IMR-90 (cell line): ENCODE data around the gene HOMER3. TPM values are rescaled to one million over a fixed set of nuclear protein-coding genes. Genes with fewer than 3 reads are reported as not detected.
A peak's percentile ranks its signal among the peaks of the same experiment; 100 is the strongest.

Source experiments
- ATAC-seq: fragments of 200-7000 bp; cut with Tn5 transposase; 2 replicates; pipeline ENCODE4 v1.9.1; 2020; ENCODE audit warnings: low read depth, mild to moderate bottlenecking, moderate library complexity
- BruUV-seq: library from RNA; stranded (reverse); fragments of 400-500 nt; replicated peaks from 2 replicates; lab custom pipeline; 2021; lab: Mats Ljungman, UMichigan
- CTCF ChIA-PET: fragments of 300-600 bp; formaldehyde crosslinking; extraction: SDS; loops from one replicate; lab custom pipeline; 2021; ENCODE audit warnings: antibody characterized with exemption; lab: Yijun Ruan, JAX
- POLR2A ChIA-PET: fragments of 300-600 bp; sonication (Branson Sonifier 250); formaldehyde crosslinking; loops from one replicate; lab custom pipeline; 2022; ENCODE audit warnings: antibody characterized with exemption; ENCODE audit not compliant: unreplicated experiment; lab: Charles Lee
- DNase-seq: peaks from one replicate; pipeline ENCODE4 v3.0.0; 2013
- H2AFZ ChIP-seq: replicated peaks from 2 replicates; pipeline ENCODE3; 2013; ENCODE audit warnings: low read length, mild to moderate bottlenecking; ENCODE audit not compliant: poor library complexity
- H2AK5ac ChIP-seq: 2 replicates; pipeline ENCODE4 v1.6.1; 2013; ENCODE audit warnings: low read depth, low read length, inconsistent platforms
- H2AK9ac ChIP-seq: replicated peaks from 2 replicates; pipeline ENCODE3; 2013; ENCODE audit warnings: mild to moderate bottlenecking, low read depth, low read length, moderate library complexity; ENCODE audit not compliant: poor library complexity
- H2BK120ac ChIP-seq: 2 replicates; pipeline ENCODE4 v1.6.1; 2013; ENCODE audit warnings: low read depth, low read length, inconsistent platforms
- H2BK15ac ChIP-seq: 3 replicates; pipeline ENCODE4 v1.6.1; 2013; ENCODE audit warnings: low read depth, low read length, inconsistent platforms
- H2BK20ac ChIP-seq: 2 replicates; pipeline ENCODE4 v1.6.1; 2013; ENCODE audit warnings: low read depth, mild to moderate bottlenecking, inconsistent platforms, low read length, moderate library complexity
- H2BK5ac ChIP-seq: 2 replicates; pipeline ENCODE4 v1.6.1; 2013; ENCODE audit warnings: mild to moderate bottlenecking, low read depth, low read length, inconsistent platforms; ENCODE audit not compliant: poor library complexity, severe bottlenecking
- H3K14ac ChIP-seq: replicated peaks from 2 replicates; pipeline ENCODE4 v1.6.1; 2013; ENCODE audit warnings: low read depth, low read length, inconsistent platforms
- H3K18ac ChIP-seq: 2 replicates; pipeline ENCODE4 v1.6.1; 2013; ENCODE audit warnings: low read depth, low read length, control low read depth
- H3K23ac ChIP-seq: 2 replicates; pipeline ENCODE4 v1.6.1; 2013; ENCODE audit warnings: low read depth, low read length, inconsistent platforms
- H3K27ac ChIP-seq: 2 replicates; pipeline ENCODE4 v1.5.1; 2013; ENCODE audit warnings: mild to moderate bottlenecking, control low read depth, low read length; ENCODE audit not compliant: insufficient read depth
- H3K27me3 ChIP-seq: 2 replicates; pipeline ENCODE4 v1.6.1; 2013; ENCODE audit warnings: low read length; ENCODE audit not compliant: control insufficient read depth, insufficient read depth
- H3K36me3 ChIP-seq: 2 replicates; pipeline ENCODE4 v1.6.1; 2013; ENCODE audit warnings: low read length, mixed read lengths; ENCODE audit not compliant: control insufficient read depth, insufficient read depth
- H3K4ac ChIP-seq: 2 replicates; pipeline ENCODE4 v1.6.1; 2013; ENCODE audit warnings: low read depth, low read length, inconsistent platforms
- H3K4me1 ChIP-seq: 2 replicates; pipeline ENCODE4 v1.6.1; 2013; ENCODE audit warnings: low read length, mixed read lengths; ENCODE audit not compliant: control insufficient read depth, insufficient read depth
- H3K4me2 ChIP-seq: 2 replicates; pipeline ENCODE4 v1.6.1; 2013; ENCODE audit warnings: low read depth, mild to moderate bottlenecking, control low read depth, low read length, moderate library complexity
- H3K4me3 ChIP-seq: 2 replicates; pipeline ENCODE4 v1.5.1; 2013; ENCODE audit warnings: low read depth, mild to moderate bottlenecking, control low read depth, low read length, moderate library complexity; ENCODE audit not compliant: insufficient read depth
- H3K56ac ChIP-seq: 2 replicates; pipeline ENCODE4 v1.6.1; 2013; ENCODE audit warnings: low read length, inconsistent platforms; ENCODE audit not compliant: insufficient read depth; ENCODE audit errors: extremely low read depth
- H3K79me1 ChIP-seq, 2 experiments: 2 replicates each; pipeline ENCODE4 v1.6.1; 2013; ENCODE audit warnings: low read length in 2 of 2, inconsistent platforms in 1 of 2, low read depth in 1 of 2
- H3K9ac ChIP-seq: 2 replicates; pipeline ENCODE4 v1.6.1; 2013; ENCODE audit warnings: low read depth, low read length, control low read depth
- H3K9me1 ChIP-seq: 2 replicates; pipeline ENCODE4 v1.6.1; 2013; ENCODE audit warnings: low read length, inconsistent platforms; ENCODE audit not compliant: insufficient read depth
- H3K9me3 ChIP-seq: 2 replicates; pipeline ENCODE4 v1.6.1; 2013; ENCODE audit warnings: low read length; ENCODE audit not compliant: control insufficient read depth, insufficient read depth
- H4K20me1 ChIP-seq: 2 replicates; pipeline ENCODE4 v1.6.1; 2013; ENCODE audit warnings: low read length, inconsistent platforms; ENCODE audit not compliant: insufficient read depth
- H4K5ac ChIP-seq: 2 replicates; pipeline ENCODE4 v1.6.1; 2013; ENCODE audit warnings: mild to moderate bottlenecking, low read depth, low read length, control low read depth
- H4K8ac ChIP-seq, 2 experiments: 2 replicates each; pipeline ENCODE4 v1.6.1; 2013; ENCODE audit warnings: low read depth in 2 of 2, low read length in 2 of 2, control low read depth in 1 of 2, inconsistent platforms in 1 of 2
- H4K91ac ChIP-seq: 2 replicates; pipeline ENCODE4 v1.6.1; 2013; ENCODE audit warnings: low read depth, low read length, inconsistent platforms; ENCODE audit not compliant: insufficient read depth
- CEBPB ChIP-seq: IDR thresholded peaks from 2 replicates; pipeline ENCODE4 v1.6.1; 2012; ENCODE audit warnings: low read depth, low read length, improper control_type of control experiment
- MAFK ChIP-seq: IDR thresholded peaks from 2 replicates; pipeline ENCODE4 v1.6.1; 2012; ENCODE audit warnings: low read depth, low read length, improper control_type of control experiment
- MXI1 ChIP-seq: IDR thresholded peaks from 2 replicates; pipeline ENCODE4 v1.6.1; 2012; ENCODE audit warnings: low read depth, mild to moderate bottlenecking, low read length, moderate library complexity, borderline replicate concordance
- NFE2L2 ChIP-seq: fragments of 150-350 bp; IDR thresholded peaks from 2 replicates; pipeline ENCODE4 v1.6.1; 2016; ENCODE audit warnings: low read depth, mild to moderate bottlenecking, low read length
- RAD21 ChIP-seq: IDR thresholded peaks from 2 replicates; pipeline ENCODE4 v1.6.1; 2012; ENCODE audit warnings: low read length, improper control_type of control experiment
- RCOR1 ChIP-seq: IDR thresholded peaks from 2 replicates; pipeline ENCODE4 v1.6.1; 2012; ENCODE audit warnings: mild to moderate bottlenecking, low read length, improper control_type of control experiment; ENCODE audit not compliant: insufficient replicate concordance
- WGBS, 2 experiments: methylation state at CpG; one replicate each; pipeline versions ENCODE4 v1.1.5 to v1.1.7; 2013; ENCODE audit warnings: missing lambda C conversion rate in 2 of 2; ENCODE audit not compliant: insufficient read length in 1 of 2; ENCODE audit errors: extremely low coverage in 2 of 2; 5-methylcytosine and 5-hydroxymethylcytosine counted together
- dilution Hi-C: fragments of 300-500 bp; cut with HindIII; formaldehyde crosslinking; loops from one replicate; pipeline ENCODE4 v1.14.3; 2018; ENCODE audit warnings: low sequenced_read_pairs; ENCODE audit not compliant: unreplicated experiment
- in situ Hi-C: fragments of 300-500 bp; cut with MboI; formaldehyde crosslinking; loops from 3 replicates; pipeline ENCODE4 v1.14.3; 2019; ENCODE audit warnings: low sequenced_read_pairs, inconsistent platforms, mixed read lengths
- intact Hi-C: fragments of 100-400 bp; cut with micrococcal nuclease; formaldehyde crosslinking; loops from 2 replicates; pipeline ENCODE4 v1.10.0; 2022
- polyA plus RNA-seq, 3 experiments: library from polyadenylated mRNA; depleted of rRNA; stranded (reverse); fragments of >200 nt; gene quantifications; 2 replicates each; pipeline ENCODE4 v1.2.3, GENCODE V29; 2012; ENCODE audit warnings: low replicate concordance in 1 of 3
- total RNA-seq: library from RNA; depleted of rRNA; stranded (reverse); fragments of >200 nt; gene quantifications from 2 replicates; pipeline ENCODE4 v1.2.3, GENCODE V29; 2012
- TF ChIP-seq, protein P1 (sequence below): fragments of 150-350 bp; IDR thresholded peaks from 2 replicates; pipeline ENCODE4 v1.6.1; 2017; ENCODE audit warnings: mild to moderate bottlenecking, antibody characterized with exemption, low read length, low read depth

HOMER3 gene
- total and polyA plus RNA-seq, 2 of the 4 experiments (the other 2 are of a cell fraction) = 53.4 to 77.0 TPM

DNA sequence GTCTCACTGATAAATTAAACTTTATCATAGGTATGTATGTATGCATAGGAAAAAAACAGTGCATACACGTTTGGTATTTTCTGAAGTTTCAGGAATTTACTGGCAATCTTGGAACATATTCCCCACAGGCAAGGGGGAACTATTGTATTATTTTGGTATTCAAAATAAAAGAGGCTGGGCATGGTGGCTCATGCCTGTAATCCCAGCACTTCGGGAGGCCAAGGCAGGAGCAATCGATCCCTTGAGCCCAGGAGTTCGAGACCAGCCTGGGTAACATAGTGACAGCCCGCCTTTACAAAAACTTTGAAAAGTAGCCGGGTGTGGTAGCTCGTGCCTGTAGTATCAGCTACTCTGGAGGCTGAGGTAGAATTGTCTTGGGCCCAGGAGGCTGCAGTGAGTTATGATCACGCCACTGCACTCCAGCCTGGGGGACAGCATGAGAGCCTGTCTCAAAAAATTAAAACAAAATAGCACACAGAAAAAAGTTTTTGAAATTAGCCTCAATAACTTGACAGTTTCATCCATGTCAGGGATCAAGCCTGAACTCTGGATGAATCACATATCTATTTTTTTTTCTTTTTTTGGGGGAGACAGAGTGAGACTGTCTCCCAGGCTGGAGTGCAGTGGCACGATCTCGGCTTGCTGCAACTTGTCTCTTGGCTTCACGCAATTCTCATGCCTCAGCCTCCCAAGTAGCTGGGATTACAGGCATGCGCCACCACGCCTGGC lies 29.1 kb upstream of the HOMER3 start (continued):
- TF ChIP-seq MXI1 = no peak

DNA sequence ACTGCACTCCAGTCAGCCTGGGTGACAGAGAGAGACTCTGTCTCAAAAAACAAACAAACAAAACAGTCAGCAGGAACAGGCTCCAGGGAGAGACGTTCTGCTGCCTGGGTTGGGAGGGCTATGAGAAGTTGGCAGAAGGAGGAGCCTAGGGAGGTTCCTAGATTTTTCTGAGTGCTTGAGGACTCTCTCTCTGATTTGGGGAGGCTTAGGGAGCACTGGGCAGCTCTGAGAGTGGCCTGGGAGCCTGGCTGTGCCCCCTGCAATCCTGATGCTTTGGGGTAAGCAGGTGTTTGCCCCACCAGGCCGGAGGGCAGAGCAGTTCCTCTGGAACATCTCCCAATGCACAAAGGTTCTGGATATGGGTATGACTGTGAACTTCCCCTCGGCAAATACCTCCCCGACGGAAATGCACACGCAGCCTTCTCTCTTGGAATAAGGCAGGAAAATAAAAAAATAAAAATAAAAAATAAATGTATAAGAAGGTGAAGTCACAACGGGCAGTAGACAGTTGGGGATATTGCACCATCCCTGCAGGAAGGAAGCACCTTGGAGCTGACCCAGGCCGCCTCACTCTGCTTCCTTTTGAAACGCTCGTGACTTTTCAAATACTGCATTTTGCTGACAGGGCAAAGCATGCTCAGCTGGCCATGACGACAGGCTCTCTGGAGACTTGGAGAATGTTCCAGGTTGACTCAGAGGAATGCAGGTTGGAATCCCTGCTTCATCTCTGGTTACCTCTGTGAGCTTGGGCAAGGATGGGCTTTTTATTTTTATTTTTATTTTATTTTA lies 26.5 kb upstream of the HOMER3 start:
- DNase-seq (peak; percentile 32), ATAC-seq (peak; percentile 53)
- Histone ChIP-seq H2AK5ac (no peak overlapping the region), H3K23ac (no peak overlapping the region), H3K4me3 (no peak overlapping the region), H2BK20ac (0 out of 2 replicates have a peak overlapping the region, but pooled peaks have one; percentile 3), H4K91ac (no peak overlapping the region), H3K9me1 (no peaks in the 10 kb centered on the region), H3K14ac (peak overlapping the region; percentile 5; the same call in 1 of the 2 replicates), H4K8ac (peak overlapping the region in 1 of 2 experiments; percentile 24; a peak in 1 of 4 replicates), H3K56ac (no peak overlapping the region), H3K18ac (no peak overlapping the region), H4K20me1 (no peaks in the 10 kb centered on the region), H3K27ac (no peak overlapping the region), H3K79me1 (no peaks in the 10 kb centered on the region), H3K36me3 (no peaks in the 10 kb centered on the region), H2BK5ac (no peak overlapping the region), H2AFZ (peak overlapping the region; percentile 69), H3K27me3 (no peaks in the 10 kb centered on the region), H3K4me2 (no peak overlapping the region), H3K4me1 (peaks cover 10% of the 10 kb centered on the region), H3K9me3 (no peaks in the 10 kb centered on the region), H2AK9ac (no peak overlapping the region), H2BK120ac (0 out of 2 replicates have a peak overlapping the region, but pooled peaks have one; percentile 60), H3K4ac (no peak overlapping the region), H2BK15ac (no peak overlapping the region; the same call in 2 of the 3 replicates), H3K9ac (no peak overlapping the region), H4K5ac (no peak overlapping the region)
- in situ Hi-C loops = no loop called here
- ChIA-PET POLR2A (no interaction called here), CTCF (no interaction called here)
- intact Hi-C loops = no loop called here
- dilution Hi-C loops = no loop called here
- 56% methylated on average over 3 of the region's 11 CpGs; no CpG with 5 or more reads in 1 of the 2 experiments for WGBS, 2 experiments
- TF ChIP-seq RAD21 (no peak), RCOR1 (no peak), NFE2L2 (no peak), MAFK (peak; percentile 94), CEBPB (0 out of 2 replicates have a peak, but pooled peaks have one; percentile 9)
- TF ChIP-seq, protein P1, sequence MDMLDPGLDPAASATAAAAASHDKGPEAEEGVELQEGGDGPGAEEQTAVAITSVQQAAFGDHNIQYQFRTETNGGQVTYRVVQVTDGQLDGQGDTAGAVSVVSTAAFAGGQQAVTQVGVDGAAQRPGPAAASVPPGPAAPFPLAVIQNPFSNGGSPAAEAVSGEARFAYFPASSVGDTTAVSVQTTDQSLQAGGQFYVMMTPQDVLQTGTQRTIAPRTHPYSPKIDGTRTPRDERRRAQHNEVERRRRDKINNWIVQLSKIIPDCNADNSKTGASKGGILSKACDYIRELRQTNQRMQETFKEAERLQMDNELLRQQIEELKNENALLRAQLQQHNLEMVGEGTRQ = no peak
- BruUV-seq = no TSS peak
